Measurements from ENCODE around the gene ZNF106.

The ZNF106 gene

GRCh38 chr15:42405863-42406482 is 85.0 kb downstream of the ZNF106 start:
- no peak for DNase-seq (ENCODE audit: low read depth)

DNA sequence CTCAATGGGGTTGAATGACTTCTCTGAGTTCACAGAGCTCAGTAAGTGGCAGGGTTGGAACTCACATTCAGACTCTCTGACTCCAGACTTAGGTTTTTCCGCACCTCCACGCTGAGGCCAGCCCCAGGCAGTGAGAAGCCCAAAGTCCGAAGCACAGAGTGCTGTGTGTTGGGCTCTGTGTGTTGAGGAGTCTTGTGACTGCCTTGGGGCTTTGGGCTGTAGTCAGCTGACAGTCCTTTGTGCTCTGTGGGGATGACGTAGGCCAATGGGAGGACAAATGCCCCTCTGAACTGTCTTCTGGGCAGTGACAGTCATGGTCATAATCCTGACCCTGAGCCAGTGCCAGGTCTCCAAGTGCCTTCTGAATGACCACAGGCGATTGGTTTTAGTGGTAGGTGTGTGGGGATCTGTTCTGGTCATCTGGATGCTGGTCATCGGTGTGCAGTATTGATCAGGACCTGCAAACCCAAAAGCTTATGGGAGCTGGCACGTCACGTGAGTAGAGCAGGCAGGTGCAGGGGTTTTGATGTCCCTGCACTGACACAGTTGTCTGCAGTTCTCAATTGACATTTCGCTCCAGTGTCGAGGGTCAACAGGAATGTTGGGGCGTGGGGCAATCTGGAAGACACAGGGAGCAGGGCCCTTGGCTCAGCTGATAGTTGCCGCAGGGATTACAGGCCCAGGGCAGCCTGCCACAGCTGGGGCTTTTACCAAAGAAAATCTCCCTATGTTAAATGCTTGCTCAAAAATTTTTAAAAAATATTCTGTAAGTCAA is 86.3 kb downstream of the ZNF106 start:
- no peak for DNase-seq (ENCODE audit: low read depth)

DNA sequence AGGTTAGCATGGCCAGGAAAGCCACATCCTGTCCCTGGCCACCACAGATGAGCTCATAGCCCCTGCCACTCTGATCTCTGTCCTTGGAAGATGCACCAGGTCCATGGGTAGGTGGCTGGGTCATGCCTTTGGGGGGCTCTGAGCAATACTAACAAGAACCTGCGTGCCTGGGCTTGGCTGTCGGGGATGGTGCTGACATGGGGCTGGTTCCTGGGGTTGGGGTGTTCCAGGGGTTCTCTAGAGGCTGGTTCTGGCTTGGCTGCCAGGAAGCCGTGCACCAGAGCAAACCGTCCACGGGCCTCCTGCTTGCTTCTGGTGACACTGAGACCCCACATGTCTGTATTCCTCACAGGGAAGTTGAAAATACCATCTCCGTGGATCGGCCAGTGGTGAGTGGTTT is 87.6 kb downstream of the ZNF106 start:
- DNase-seq (ENCODE audit: low read depth) = no peak

GRCh38 chr15:42402455-42403205 is 88.3 kb downstream of the ZNF106 start:
- no peak for DNase-seq (ENCODE audit: low read depth)

DNA sequence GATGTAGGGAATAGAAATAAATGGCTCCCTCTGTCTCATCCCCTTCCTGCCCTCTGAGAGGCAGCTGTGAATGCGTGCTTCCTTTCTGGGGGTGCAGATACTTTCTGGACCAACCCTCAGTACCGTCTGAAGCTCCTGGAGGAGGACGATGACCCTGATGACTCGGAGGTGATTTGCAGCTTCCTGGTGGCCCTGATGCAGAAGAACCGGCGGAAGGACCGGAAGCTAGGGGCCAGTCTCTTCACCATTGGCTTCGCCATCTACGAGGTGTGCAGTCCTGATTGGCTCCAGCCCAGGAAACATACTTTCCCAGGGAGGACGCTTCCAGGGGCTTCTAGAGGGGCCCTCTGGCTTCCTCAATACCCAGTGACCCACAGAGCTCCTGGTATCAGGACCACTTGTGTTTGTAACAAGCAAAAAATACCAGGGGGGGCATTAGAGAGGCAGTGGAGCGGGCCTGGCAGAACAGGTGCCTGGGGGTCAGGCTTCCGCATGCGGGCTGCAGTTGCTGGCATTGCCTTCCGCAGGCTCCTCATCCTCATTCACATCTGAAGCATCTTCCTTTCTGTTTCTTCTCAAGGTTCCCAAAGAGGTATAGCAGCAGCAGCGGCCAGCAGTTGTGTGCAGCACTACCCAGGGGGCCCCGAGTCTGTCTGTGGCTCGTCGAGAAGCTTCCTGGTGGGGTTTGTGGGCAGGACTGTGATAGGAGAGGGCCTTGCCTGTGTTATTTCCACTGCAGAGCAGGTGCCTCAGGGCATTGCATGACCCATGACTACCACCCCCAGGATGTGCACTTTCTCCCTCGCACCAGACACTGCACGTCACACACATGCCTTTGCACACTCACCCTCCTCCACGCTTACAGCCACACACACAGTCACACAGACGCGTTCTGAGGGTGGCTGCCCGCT is 89.1 kb downstream of the ZNF106 start:
- no peak for DNase-seq (ENCODE audit: low read depth)

DNA sequence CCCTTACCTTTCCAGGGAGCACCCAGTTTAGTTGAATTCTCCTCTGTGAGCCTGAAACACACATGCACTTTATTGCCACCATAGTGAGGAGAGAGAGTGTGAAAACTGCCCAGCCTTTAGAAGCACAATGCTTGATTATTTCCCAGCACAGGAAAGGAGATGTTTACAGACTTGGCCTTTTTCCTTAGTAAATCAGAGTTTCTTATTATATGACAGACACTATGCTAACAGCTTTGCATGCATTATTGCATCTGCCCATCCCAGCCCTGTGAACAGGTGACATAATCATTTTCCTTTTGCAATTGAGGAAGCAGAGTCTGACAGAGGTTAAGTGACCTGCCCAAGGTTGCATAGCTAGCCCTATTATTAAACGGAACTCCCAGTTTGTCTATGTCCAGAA is 95.1 kb downstream of the ZNF106 start:
- DNase-seq (ENCODE audit: low read depth) = no peak

DNA sequence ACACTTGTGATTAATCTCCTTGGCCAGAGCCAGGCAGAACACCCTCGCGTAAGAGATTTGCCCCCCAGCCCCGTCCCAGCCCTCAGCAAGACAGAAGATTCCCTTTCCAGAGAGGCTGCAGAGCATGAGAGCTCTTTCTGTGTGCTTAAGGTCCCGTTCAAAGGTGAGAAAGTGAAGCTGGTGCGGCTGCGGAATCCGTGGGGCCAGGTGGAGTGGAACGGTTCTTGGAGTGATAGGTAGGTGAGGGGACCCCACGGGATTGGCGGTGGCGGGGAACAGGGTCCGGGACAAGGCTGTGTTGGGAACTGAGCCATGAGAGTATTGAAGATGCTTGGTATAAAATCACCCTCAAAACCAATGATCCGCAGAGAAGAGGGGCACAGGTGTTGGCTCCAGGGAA is 96.8 kb downstream of the ZNF106 start:
- no peak for DNase-seq (ENCODE audit: low read depth)

DNA sequence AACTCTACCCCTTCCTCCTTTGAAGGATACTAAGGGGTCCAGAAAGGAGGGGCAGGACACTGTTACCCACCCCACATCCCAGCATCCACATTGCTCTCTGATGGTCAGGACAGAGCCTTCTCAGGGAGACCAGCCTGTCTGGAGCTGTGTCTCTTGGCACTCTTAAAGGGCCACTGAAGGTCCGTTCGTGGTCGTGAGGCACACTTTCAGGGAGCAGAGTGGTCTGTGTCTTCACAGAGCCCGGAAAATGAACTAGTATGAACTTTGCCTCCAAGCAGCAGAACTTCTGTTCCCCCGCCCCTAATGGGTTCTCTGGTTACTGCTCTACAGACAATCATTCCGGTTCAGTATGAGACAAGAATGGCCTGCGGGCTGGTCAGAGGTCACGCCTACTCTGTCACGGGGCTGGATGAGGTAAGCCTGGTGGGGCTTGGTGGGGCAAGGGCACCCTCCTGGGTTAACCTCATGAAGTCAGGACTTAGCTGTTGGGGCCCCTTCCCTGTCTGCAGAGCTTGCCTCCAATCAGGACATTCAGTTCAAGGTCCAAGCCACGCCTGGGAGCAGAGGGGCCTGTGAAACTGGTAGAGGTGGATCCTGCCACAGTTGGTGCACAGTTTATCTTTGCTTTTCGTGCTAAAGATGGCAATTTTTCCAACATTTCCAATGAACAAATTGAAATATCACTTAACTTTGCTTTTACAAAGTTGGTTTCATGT is 98.5 kb downstream of the ZNF106 start:
- DNase-seq (ENCODE audit: low read depth) = no peak

DNA sequence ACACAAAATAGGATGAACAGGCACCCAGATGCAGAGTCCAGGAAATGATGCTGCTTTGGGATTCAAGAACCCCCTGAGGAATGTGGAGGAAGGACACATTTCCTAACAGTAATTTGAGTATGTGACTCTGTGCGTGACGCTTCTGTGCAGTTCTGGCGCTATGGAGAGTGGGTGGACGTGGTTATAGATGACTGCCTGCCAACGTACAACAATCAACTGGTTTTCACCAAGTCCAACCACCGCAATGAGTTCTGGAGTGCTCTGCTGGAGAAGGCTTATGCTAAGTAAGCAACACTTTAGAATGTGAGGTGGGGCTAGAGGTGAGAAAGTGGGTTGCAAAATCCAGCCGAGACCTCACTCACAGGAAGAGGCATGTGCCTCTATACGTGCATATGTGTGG is 103.3 kb downstream of the ZNF106 start:
- no peak for DNase-seq (ENCODE audit: low read depth)

DNA sequence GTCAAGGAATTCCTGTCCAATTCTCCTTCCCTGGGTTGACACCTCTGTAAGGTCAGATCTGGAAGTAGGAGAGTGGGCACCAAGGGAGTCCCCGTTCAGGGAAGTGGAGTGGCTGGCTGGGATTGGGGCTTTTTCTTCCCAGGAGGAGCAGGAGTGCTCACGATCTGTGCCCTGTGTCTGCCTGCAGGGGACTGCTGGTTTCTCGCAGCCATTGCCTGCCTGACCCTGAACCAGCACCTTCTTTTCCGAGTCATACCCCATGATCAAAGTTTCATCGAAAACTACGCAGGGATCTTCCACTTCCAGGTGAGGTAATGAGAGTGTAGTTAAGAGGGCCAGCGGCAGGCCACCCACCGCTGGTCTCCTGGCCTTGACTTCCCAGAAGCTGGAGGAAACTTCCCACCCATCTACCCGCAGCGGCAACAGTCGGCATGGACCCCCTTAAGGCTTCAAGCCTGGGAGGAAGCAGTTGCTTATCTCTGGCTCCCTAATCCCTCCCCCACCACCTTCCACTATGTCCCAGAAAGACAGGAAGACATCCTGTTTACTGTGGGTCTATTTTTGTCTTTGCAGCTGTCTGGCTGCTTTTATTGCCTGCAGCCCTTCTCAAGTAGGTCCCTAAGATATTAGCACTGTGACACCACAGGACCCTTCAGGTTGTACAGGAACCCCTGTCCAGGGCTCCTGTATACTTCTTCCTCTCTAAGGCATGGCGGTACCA is 104.8 kb downstream of the ZNF106 start:
- DNase-seq (ENCODE audit: low read depth) = no peak

- DNase-seq (ENCODE audit: low read depth) = no peak
Observed at GRCh38 chr15:42385206-42385979, 105.5 kb downstream of the ZNF106 start.

GRCh38 chr15:42384597-42384996 is 106.3 kb downstream of the ZNF106 start:
- DNase-seq (ENCODE audit: low read depth) = no peak

GRCh38 chr15:42378011-42378410 is 112.9 kb downstream of the ZNF106 start:
- no peak for DNase-seq (ENCODE audit: low read depth)

DNA sequence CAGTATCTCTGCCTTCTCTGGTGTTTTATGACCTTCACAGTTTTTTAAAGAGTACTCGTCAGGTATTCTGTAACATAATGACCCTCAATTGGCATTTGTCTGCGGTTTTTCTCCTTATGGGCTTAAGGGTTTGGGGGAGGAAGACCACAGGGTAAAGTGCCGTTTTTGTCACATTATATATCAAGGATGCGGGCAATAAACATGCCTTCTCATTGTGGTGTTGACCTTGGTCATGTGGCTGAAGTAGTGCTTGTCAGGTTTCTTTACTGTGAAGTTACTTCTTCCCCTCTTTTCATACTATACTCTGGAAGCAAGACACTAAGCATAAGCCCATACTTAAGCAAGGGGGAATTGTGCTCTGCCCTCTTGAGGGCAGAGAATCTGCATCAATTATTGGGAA is 115.0 kb downstream of the ZNF106 start:
- DNase-seq (ENCODE audit: low read depth) = no peak

- DNase-seq (ENCODE audit: low read depth) = no peak
Observed at GRCh38 chr15:42375252-42375651, 115.7 kb downstream of the ZNF106 start.

DNA sequence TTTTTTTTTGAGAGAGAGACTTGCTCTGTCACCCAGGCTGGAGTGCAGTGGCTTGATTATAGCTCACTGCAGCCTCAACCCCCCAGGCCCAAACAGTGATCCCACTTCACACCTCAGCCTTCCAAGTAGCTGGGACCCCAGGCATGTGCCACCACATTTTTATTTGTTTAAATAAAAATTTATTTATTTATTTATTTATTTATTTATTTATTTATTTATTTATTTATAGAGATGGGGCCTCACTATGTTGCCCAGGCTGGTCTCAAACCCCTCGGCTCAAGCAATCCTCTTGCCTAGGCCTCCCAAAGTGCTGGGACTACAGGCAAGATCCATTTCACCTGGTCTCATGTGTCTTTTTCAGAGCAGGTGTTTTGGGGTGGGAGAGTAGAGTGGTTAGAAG is 116.1 kb downstream of the ZNF106 start:
- DNase-seq (ENCODE audit: low read depth) = no peak

GRCh38 chr15:42373936-42374335 is 117.0 kb downstream of the ZNF106 start:
- DNase-seq (ENCODE audit: low read depth) = no peak

DNA sequence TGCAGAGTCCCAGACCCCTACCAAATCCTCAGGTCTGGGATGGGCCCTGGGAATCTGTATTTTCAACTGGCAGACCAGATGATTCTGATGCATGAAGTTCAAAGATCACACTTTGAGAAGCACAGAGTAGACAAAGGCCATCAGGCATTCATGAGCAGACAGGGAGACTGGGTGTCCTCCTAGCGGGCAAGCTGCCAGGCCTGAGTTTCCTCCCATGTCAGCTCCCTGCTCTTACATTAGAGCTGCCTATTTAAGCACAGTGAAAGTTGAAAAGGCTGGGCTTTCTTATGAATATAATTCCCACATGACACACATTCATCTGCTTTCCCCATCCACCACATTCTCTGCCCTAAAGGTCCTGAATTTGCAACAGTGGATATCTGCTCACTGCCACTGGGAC is 117.7 kb downstream of the ZNF106 start:
- DNase-seq (ENCODE audit: low read depth) = no peak

DNA sequence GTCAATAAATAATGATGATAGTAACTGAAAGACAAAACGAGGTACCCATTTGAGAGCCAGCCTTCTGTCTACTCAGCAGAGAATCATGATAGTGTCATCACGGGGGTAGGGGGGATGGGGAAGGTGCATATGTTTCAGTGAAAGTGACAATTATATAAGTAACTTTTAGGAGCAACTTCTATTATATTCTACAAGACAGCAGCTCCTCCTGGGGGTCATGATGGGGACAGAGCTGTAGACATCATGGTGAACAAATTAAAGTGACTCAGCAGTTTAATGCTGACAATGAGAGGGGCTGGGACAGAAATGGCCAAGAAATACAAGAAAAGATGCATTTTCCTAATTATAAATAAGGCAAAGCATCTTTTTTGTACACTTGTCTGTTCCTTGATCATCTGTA is 119.8 kb downstream of the ZNF106 start:
- DNase-seq (ENCODE audit: low read depth) = no peak

DNA sequence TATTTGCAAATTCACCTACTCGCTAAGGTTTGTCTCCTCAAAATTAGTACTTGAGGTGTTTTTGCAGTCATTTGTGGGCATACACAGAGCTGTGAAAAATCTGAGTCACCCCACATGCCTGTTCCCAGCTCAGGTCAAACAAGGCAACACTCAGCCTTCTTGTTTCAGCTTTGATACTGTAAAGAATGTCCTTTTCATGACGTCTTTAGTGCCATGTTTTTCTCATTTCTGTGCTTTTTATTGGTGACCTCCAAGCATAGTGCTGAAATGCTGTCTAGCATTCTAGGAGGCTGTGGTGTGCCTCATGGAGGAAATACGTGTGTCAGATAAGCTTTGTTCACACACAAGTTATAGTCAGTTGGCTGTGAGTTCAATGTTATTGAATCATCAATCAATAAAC is 122.8 kb downstream of the ZNF106 start:
- DNase-seq (ENCODE audit: low read depth) = no peak

Data from GM04503 (cell line).